Activated T-helper 1 cell treated with Interleukin-2 at 50 U/mL for 16 hours (primary cell): ENCODE results near the gene OR7G2.

Experiments
- DNase-seq: peaks from one replicate; pipeline ENCODE4 v3.0.0-alpha.2; 2020; ENCODE audit warnings: low read depth

Gene OR7G2

GRCh38 chr19:9107375-9107774 lies at the start of gene OR7G2:
TSS of gene OR7G2 (minus strand) at chr19:9107475. CDS start at chr19:9103243, 4,232 bp downstream.
- no peak for DNase-seq

DNA sequence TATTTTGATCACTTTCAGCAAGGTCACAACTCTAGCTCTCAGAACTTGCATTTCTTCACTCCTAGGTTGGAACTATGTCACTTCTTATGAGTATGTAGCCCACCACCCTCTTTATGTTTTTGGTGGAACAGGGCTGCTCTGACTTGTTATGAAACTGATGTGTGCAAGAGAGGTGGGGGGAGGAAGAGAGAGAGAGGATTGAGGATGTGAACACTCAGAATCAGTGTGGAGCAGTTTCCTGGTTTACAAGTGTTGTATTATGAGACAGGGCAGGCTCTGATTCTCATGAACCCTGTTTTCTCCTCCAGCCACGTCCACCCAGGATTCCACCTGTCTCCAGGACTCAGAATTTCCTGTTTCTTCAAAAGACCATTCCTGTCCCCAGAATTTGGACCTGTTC lies 49.0 kb upstream of the OR7G2 start:
- no peak for DNase-seq

GRCh38 chr19:9155591-9155990 lies 48.3 kb upstream of the OR7G2 start:
- no peak for DNase-seq

- no peak for DNase-seq
These were observed 44.1 kb upstream of the OR7G2 start for GRCh38 chr19:9151367-9151766.

DNA sequence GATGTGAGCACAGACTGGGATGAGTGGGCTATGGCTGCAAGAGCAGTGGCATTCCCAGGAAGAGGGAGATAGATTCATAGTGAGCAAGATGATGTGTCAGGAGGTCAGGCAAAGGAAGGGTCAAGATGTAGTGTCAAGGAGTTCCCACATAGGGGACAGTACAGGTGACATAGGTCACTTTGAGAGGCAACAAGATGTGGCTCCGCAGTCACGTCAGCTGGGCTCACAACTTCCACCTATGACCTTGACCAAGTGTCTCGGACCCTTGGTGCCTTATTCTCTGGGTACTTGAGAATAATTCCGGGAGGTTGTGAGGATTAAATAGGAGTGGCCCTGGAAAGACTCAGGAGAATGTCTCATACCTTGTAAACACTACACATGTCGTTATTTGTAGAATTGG lies 43.4 kb upstream of the OR7G2 start:
- DNase-seq = no peak

GRCh38 chr19:9149997-9150396 lies 42.7 kb upstream of the OR7G2 start:
- no peak for DNase-seq

GRCh38 chr19:9148697-9149096 lies 41.4 kb upstream of the OR7G2 start:
- DNase-seq = no peak

DNA sequence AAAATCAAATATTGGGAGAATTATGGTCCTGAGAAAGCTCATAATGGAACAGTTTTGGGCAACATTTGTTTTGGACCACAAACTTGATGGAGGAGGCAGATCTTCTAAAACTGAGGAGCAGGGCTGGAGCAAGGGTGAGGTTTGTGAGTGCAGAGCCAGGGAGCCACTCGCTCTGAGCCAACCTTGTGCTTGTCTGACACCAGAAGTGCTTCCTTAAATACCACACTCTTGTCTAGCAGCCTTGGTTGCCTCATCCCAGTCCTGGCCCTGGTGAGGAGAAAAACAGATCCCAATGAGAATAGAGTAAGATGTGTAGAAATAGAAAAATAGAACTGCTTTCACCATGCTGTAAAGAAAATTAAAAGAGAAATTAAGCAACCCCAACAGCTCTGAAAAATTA lies 39.6 kb upstream of the OR7G2 start:
- DNase-seq = no peak

GRCh38 chr19:9144920-9145319 lies 37.6 kb upstream of the OR7G2 start:
- no peak for DNase-seq

GRCh38 chr19:9140159-9140874 lies 33.0 kb upstream of the OR7G2 start, which contains the start of gene ZNF317:
TSS of gene ZNF317 (plus strand) at chr19:9140397. CDS start at chr19:9156017, 15,620 bp downstream.
- DNase-seq = peak; percentile 77

DNA sequence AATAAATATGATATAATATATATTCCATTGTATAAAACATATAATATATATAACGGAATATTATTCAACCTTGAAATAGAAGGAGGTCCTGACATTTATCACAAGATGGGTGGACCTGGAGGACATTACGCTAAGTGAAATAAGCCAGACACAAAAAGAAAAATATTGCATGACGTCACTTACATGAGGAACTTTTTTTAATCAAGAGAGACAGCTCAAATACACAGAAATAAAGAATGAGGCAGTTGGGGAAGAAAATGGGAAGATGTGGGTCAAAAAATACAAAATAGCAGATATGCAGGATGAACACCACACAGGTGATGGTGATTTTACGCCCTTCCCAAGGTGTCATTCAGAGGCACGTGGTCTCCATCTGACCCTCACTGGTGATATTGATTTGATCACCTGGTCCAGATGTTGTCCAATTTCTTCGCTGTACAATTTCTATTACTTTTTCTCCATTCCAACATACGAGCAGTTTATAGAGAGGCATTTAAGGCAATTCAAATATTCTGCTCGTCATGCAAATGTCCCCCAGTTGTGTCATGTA lies 32.4 kb upstream of the OR7G2 start:
- no peak for DNase-seq

- DNase-seq = no peak
These were observed 25.1 kb upstream of the OR7G2 start for GRCh38 chr19:9132422-9132821.

DNA sequence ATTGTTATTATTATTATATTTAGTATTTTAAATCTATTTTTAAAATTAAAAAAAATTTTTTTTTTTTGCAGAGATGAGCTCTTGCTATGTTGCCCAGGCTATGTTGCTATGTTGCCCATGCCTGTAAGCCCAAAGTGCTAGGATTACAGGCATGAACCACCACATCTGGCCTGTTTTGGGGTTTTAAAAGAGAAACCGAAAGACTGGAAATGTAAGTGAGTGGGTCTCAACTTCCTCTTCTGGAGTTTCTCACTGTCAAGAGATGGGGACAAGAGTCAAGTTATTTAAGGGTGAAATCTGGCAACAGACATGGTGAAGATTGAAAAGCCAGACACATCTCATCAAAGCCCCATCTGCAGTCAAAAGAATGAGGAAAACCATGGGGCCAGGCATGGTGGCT lies 23.7 kb upstream of the OR7G2 start:
- DNase-seq = no peak

DNA sequence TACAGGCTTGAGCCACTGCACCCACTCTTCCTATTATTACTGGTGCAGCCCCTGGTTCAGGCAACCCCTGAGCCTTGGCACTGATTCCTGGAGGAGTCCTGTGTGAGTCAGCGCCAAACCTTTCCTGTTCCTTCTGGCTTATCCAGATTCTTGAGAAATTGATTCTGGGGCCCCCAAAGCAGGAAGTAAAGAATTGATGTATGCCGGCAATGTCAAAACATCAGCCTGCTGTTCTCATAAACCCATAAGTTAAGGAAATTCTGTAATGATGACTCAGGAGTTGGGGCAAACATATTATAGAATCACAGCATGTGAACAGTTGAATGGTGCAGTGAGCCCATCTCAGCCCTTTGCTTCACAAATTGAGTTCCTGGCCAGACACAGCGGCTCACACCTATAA lies 20.9 kb upstream of the OR7G2 start:
- no peak for DNase-seq

- no peak for DNase-seq
These were observed 19.7 kb upstream of the OR7G2 start, which contains the start of gene OR7G3 for GRCh38 chr19:9126900-9127405. TSS of gene OR7G3 (minus strand) at chr19:9126950. CDS start at chr19:9126950, 0 bp downstream.

DNA sequence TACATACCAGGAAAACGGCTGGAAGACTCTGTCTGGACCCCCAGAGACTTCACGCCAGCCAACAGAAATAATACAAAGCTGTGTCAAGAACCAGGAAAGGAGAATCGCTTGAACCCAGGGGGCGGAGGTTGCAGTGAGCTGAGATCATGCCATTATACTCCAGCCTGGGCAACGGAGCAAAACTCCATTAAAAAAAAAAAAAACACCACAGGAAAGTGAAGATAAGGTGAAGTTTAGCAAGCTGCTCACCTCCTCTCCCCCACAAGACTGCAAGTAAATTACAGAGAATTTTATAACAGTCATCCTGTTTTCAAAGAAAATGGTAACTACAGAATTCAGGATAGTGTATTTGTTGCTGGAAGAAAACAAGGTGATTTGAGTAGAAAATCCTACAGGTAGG lies 9.3 kb upstream of the OR7G2 start:
- no peak for DNase-seq

DNA sequence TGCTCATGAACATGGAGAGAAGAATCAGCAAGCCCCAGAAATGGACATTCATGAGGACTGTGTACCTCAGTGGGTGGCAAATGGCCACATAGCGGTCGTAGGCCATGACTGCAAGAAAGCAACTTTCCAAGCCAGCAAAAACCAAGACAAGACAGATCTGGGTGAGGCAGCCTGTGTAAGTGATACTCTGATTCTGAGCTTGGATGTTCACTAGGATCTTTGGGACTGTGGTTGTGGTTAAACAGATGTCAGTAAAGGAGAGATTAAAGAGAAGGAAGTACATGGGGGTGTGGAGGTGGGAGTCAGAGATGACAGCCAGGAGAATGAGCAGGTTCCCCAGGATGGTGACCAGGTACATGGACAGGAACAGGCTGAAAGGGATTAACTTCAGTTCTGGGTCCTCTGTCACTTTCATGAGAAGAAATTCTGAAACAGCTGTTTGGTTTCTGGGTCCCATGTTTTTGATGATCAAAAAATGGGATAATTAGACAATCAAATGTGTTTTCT lies 8.1 kb upstream of the OR7G2 start, which contains the start of gene OR7G1:
OR7G1 (minus strand) TSS at position 457 of the 507 bp plus-strand sequence; CDS start at position 457, 0 bp downstream.
- no peak for DNase-seq

DNA sequence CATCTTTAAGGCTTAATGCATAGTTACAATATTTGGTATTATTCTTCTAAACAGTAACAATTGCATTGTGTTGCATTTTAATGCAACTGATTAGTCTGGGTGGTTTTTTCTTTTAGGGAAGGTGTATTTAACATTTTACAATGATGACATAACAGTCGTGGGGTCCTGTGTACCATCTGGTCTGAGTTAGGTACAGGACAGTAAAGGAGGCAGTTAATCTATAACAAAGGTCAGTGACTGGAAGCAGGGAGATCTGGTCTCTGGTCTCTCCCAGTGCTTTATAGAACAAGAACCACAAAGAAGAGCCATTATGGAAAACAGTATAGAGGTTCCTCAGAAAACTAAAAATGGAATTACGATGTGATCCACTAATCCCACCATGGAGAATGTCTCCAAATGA lies 2.7 kb upstream of the OR7G2 start:
- no peak for DNase-seq

- DNase-seq = no peak
These were observed 20.5 kb downstream of the OR7G2 start, which contains the start of gene OR1M1 for GRCh38 chr19:9086761-9087160. TSS of gene OR1M1 (plus strand) at chr19:9087061. CDS start at chr19:9093245, 6,184 bp downstream.

- no peak for DNase-seq
These were observed 28.6 kb downstream of the OR7G2 start for GRCh38 chr19:9078651-9079050.

DNA sequence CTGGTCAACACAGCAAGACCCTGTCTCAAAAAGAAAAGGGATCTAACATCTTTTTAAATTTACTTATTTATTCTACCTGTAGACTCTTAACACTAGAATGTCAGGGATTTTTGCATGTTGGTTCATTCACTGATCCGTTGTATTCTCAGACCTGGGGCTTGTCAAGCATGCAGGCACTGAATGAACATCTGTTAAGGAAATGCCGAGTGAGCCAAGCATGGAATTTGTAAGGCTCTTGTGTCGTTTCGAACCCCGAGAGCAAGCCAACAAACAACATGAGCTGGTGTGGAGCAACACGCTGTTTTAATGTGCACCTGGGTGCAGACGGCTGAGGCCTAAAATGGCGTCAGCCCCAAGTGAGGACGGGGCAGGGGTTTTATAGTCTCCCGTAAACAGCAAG lies 30.4 kb downstream of the OR7G2 start:
- no peak for DNase-seq

DNA sequence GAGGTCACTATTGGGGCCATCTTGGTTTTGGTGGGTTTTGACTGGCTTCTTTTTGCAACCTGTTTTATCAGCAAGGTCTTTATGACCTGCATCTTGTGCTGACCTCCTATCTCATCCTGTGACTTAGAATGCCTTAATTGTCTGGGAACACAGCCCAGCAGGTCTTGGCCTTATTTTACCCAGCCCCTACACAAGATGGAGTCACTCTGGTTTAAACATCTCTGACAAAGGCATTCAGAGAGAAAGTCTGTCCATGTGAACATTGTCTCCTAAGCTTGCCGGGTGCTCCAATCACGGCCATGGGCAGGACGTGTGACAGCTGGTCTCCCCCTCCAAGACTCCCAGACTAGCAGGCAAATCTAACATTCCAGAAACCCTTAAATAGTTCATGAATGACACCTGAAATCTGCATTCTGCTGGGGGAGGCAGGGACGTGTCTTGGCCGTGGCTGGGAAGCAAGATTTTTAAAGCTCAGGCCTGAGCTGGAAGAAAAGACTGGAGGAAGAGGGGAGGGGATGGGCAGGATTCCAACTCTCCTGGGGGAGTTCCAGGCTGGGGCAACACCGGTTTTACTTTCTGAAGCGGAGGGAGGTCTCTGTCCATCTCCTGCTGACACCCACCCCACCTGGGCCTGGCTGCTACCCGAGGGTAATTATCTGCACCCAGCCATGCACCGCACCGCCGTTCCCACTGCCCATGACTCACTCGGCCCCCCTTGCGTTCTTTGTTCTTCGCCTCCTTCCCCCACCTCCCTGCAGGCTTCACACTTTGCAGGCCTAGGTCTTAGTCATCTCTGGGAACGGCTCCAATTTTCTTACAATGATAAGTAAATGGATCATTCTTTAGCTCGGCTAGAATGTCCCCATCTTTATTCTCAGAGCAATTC lies 32.0 kb downstream of the OR7G2 start:
- DNase-seq = no peak
